NCI-H2107 treated with DMSO at 0.1 percent for 48 hours (cell line): ENCODE data around the gene PCSK1N.
A peak's percentile ranks its signal among the peaks of the same experiment; 100 is the strongest.
"Not testable (repeated sequence)": the region's sequence is repeated elsewhere in the genome, so short reads cannot be mapped to it uniquely, and the experiment has no call there.

ENCODE experiments used
- DNase-seq: peaks from one replicate; lab custom pipeline; 2025; ENCODE audit not compliant: unreplicated experiment; lab: John Stamatoyannopoulos, UW

The PCSK1N gene

GRCh38 chrX:48824066-48824465 is 11.3 kb downstream of the PCSK1N start:
- DNase-seq, result no peak

GRCh38 chrX:48823053-48823452 is 12.4 kb downstream of the PCSK1N start:
- no peak for DNase-seq

GRCh38 chrX:48819394-48819793 is 16.0 kb downstream of the PCSK1N start:
- not testable (repeated sequence) for DNase-seq

GRCh38 chrX:48818866-48819265 is 16.5 kb downstream of the PCSK1N start:
- DNase-seq, result no peak

GRCh38 chrX:48818098-48818497 is 17.3 kb downstream of the PCSK1N start:
- DNase-seq, result no peak

- DNase-seq, result no peak
Observed at GRCh38 chrX:48816014-48816810, 19.2 kb downstream of the PCSK1N start.

- DNase-seq, result no peak
Observed at GRCh38 chrX:48815266-48815665, 20.1 kb downstream of the PCSK1N start.

- no peak for DNase-seq
Observed at GRCh38 chrX:48814722-48815121, 20.7 kb downstream of the PCSK1N start.

GRCh38 chrX:48813644-48814043 is 21.8 kb downstream of the PCSK1N start:
- DNase-seq, result no peak

- DNase-seq, result no peak
Observed at GRCh38 chrX:48806081-48806480, 29.3 kb downstream of the PCSK1N start.

- DNase-seq, result no peak
Observed at GRCh38 chrX:48802905-48803200, 32.6 kb downstream of the PCSK1N start.

- DNase-seq, result peak; percentile 85
Observed at GRCh38 chrX:48802089-48802904, 33.1 kb downstream of the PCSK1N start.

GRCh38 chrX:48801280-48802088 is 33.9 kb downstream of the PCSK1N start, which contains the start of gene HDAC6:
TSS of gene HDAC6 (plus strand) at chrX:48802067. CDS start at chrX:48802693, 626 bp downstream.
- peak; percentile 98 for DNase-seq

- DNase-seq, result no peak
Observed at GRCh38 chrX:48800574-48801279, 34.7 kb downstream of the PCSK1N start.

- DNase-seq, result no peak
Observed at GRCh38 chrX:48798318-48798717, 37.1 kb downstream of the PCSK1N start.

GRCh38 chrX:48794911-48795515 is 40.4 kb downstream of the PCSK1N start:
- no peak for DNase-seq

- DNase-seq, result no peak
Observed at GRCh38 chrX:48794340-48794910, 41.0 kb downstream of the PCSK1N start.

- DNase-seq, result no peak
Observed at GRCh38 chrX:48793935-48794334, 41.5 kb downstream of the PCSK1N start.

GRCh38 chrX:48792219-48792618 is 43.2 kb downstream of the PCSK1N start:
- DNase-seq, result no peak
